Measurements from ENCODE around the gene RHOT1. TPM values are rescaled to one million over a fixed set of nuclear protein-coding genes. Genes with fewer than 3 reads are reported as not detected.

Gene RHOT1
- total RNA-seq, 1 experiment from 2014 or later = 24.4 TPM

- TF ChIP-seq CTCF (conservative IDR thresholded peaks at IDR 0.05) = peak; percentile 56
- Histone ChIP-seq H4K20me1 (ENCODE audit: control insufficient read depth, insufficient read depth, insufficient read length) (no peaks in the 10 kb centered on the region), H2BK5ac (ENCODE audit: insufficient read length, low read length) (no peak overlapping the region), H4K8ac (replicated peaks; ENCODE audit: insufficient read length, low read depth, low read length) (no peak overlapping the region), H3T11ph (ENCODE audit: low read length) (no peak overlapping the region), H2BK20ac (ENCODE audit: low read depth, low read length, poor library complexity, severe bottlenecking) (no peak overlapping the region), H3K9ac (ENCODE audit: extremely low read depth, insufficient read length, low read length) (no peak overlapping the region), H2AFZ (ENCODE audit: low read length) (no peak overlapping the region), H3K18ac (ENCODE audit: insufficient read length, low read depth, low read length) (no peak overlapping the region), H2BK15ac (ENCODE audit: low read depth, low read length) (no peak overlapping the region), H3K9me3 (ENCODE audit: control insufficient read depth, low read depth, low read length) (no peaks in the 10 kb centered on the region), H3K79me1 (ENCODE audit: insufficient read depth, low read depth, low read length, poor library complexity, severe bottlenecking) (no peaks in the 10 kb centered on the region), H3K14ac (ENCODE audit: insufficient read depth, low read length) (no peak overlapping the region), H4K5ac (ENCODE audit: insufficient read length, low read depth, low read length) (no peak overlapping the region), H3K4me1 (ENCODE audit: insufficient read depth, low read length) (peaks cover 7% of the 10 kb centered on the region; the same call in 1 of the 2 replicates), H3K27ac (ENCODE audit: insufficient read length, low read depth, low read length) (no peak overlapping the region), H2BK12ac (ENCODE audit: insufficient read length, low read depth, low read length) (no peak overlapping the region), H3K27me3 (ENCODE audit: insufficient read depth, low read length) (peaks cover 6% of the 10 kb centered on the region; the same call in 1 of the 2 replicates), H4K91ac (ENCODE audit: insufficient read length, low read depth, low read length) (no peak overlapping the region), H3K4me2 (ENCODE audit: insufficient read depth, insufficient read length, low read length) (peak overlapping the region; percentile 49), H3K56ac (ENCODE audit: insufficient read length, low read depth, low read length) (no peak overlapping the region), H2AK5ac (ENCODE audit: insufficient read length, low read length) (no peak overlapping the region), H3K79me2 (ENCODE audit: insufficient read depth, low read length) (no peaks in the 10 kb centered on the region), H3K23me2 (ENCODE audit: insufficient read length, low read depth, low read length, poor library complexity, severe bottlenecking) (peaks cover 14% of the 10 kb centered on the region), H3K4ac (ENCODE audit: low read depth, low read length) (no peak overlapping the region), H3K23ac (ENCODE audit: insufficient read length, low read depth, low read length) (no peak overlapping the region), H2BK120ac (ENCODE audit: low read depth, low read length, poor library complexity, severe bottlenecking) (no peak overlapping the region)
- H3K36me3 Mint-ChIP-seq (ENCODE audit: insufficient read depth in 1 of 3, low read depth in 3 of 3) = peaks cover 0 to 4% (median 1%) of the 10 kb centered on the region in 3 experiments; a peak in 3 of 7 replicates
- H3K4me1 Mint-ChIP-seq = peaks cover 44 to 57% of the 10 kb centered on the region in 2 experiments
- DNase-seq = no peak
- H3K27me3 Mint-ChIP-seq (ENCODE audit: low read depth) = peaks cover 77% of the 10 kb centered on the region
- no peak overlapping the region; a peak in 2 of 7 replicates for H3K27ac Mint-ChIP-seq
- WGBS (ENCODE audit: extremely low coverage, insufficient read length, low lambda C conversion rate) = no CpG with 5 or more reads among the region's 6 CpGs
- no peaks in the 10 kb centered on the region; a peak in 1 of 5 replicates for H3K9me3 Mint-ChIP-seq
- H3K4me3 Mint-ChIP-seq = peak overlapping the region; percentile 73 to 88
These were observed 122.0 kb downstream of the RHOT1 start for GRCh38 chr17:32264140-32264799.

All from H9 (cell line).